B cell (primary cell): Measurements from ENCODE around the gene OTUD3.
"Not testable (repeated sequence)": the region's sequence is repeated elsewhere in the genome, so short reads cannot be mapped to it uniquely, and the experiment has no call there.

Experiments used
- EZH2 ChIP-seq: IDR thresholded peaks from 2 replicates; pipeline ENCODE4 v1.6.1; 2012; ENCODE audit warnings: borderline replicate concordance, low read depth, mild to moderate bottlenecking, moderate library complexity, low read length; ENCODE audit not compliant: insufficient read depth, poor library complexity, severe bottlenecking
- TF ChIP-seq, protein P1 (sequence below): fragments of 200-600 bp; IDR thresholded peaks from one replicate; pipeline ENCODE4 v1.8.0; 2022; ENCODE audit warnings: antibody characterized with exemption, mild to moderate bottlenecking

GRCh38 chr1:19927130-19927421 is 44.9 kb downstream of the OTUD3 start:
- TF ChIP-seq, protein P1, sequence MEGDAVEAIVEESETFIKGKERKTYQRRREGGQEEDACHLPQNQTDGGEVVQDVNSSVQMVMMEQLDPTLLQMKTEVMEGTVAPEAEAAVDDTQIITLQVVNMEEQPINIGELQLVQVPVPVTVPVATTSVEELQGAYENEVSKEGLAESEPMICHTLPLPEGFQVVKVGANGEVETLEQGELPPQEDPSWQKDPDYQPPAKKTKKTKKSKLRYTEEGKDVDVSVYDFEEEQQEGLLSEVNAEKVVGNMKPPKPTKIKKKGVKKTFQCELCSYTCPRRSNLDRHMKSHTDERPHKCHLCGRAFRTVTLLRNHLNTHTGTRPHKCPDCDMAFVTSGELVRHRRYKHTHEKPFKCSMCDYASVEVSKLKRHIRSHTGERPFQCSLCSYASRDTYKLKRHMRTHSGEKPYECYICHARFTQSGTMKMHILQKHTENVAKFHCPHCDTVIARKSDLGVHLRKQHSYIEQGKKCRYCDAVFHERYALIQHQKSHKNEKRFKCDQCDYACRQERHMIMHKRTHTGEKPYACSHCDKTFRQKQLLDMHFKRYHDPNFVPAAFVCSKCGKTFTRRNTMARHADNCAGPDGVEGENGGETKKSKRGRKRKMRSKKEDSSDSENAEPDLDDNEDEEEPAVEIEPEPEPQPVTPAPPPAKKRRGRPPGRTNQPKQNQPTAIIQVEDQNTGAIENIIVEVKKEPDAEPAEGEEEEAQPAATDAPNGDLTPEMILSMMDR, result not testable (repeated sequence)
- TF ChIP-seq EZH2, result not testable (repeated sequence)
